IMR-90 (cell line): Measurements from ENCODE around the gene GSTM1. TPM values are rescaled to one million over a fixed set of nuclear protein-coding genes. Genes with fewer than 3 reads are reported as not detected.

ENCODE experiments used
- ATAC-seq: fragments of 200-7000 bp; cut with Tn5 transposase; 2 replicates; pipeline ENCODE4 v1.9.1; 2020; ENCODE audit warnings: low read depth, mild to moderate bottlenecking, moderate library complexity
- BruUV-seq: library from RNA; stranded (reverse); fragments of 400-500 nt; replicated peaks from 2 replicates; lab custom pipeline; 2021; lab: Mats Ljungman, UMichigan
- CTCF ChIA-PET: fragments of 300-600 bp; formaldehyde crosslinking; extraction: SDS; loops from one replicate; lab custom pipeline; 2021; ENCODE audit warnings: antibody characterized with exemption; lab: Yijun Ruan, JAX
- POLR2A ChIA-PET: fragments of 300-600 bp; sonication (Branson Sonifier 250); formaldehyde crosslinking; loops from one replicate; lab custom pipeline; 2022; ENCODE audit warnings: antibody characterized with exemption; ENCODE audit not compliant: unreplicated experiment; lab: Charles Lee
- DNase-seq: peaks from one replicate; pipeline ENCODE4 v3.0.0; 2013
- H2AFZ ChIP-seq: replicated peaks from 2 replicates; pipeline ENCODE3; 2013; ENCODE audit warnings: low read length, mild to moderate bottlenecking; ENCODE audit not compliant: poor library complexity
- H2AK5ac ChIP-seq: 2 replicates; pipeline ENCODE4 v1.6.1; 2013; ENCODE audit warnings: low read depth, low read length, inconsistent platforms
- H2AK9ac ChIP-seq: replicated peaks from 2 replicates; pipeline ENCODE3; 2013; ENCODE audit warnings: mild to moderate bottlenecking, low read depth, low read length, moderate library complexity; ENCODE audit not compliant: poor library complexity
- H2BK120ac ChIP-seq: 2 replicates; pipeline ENCODE4 v1.6.1; 2013; ENCODE audit warnings: low read depth, low read length, inconsistent platforms
- H2BK15ac ChIP-seq: 3 replicates; pipeline ENCODE4 v1.6.1; 2013; ENCODE audit warnings: low read depth, low read length, inconsistent platforms
- H2BK20ac ChIP-seq: 2 replicates; pipeline ENCODE4 v1.6.1; 2013; ENCODE audit warnings: low read depth, mild to moderate bottlenecking, inconsistent platforms, low read length, moderate library complexity
- H2BK5ac ChIP-seq: 2 replicates; pipeline ENCODE4 v1.6.1; 2013; ENCODE audit warnings: mild to moderate bottlenecking, low read depth, low read length, inconsistent platforms; ENCODE audit not compliant: poor library complexity, severe bottlenecking
- H3K14ac ChIP-seq: replicated peaks from 2 replicates; pipeline ENCODE4 v1.6.1; 2013; ENCODE audit warnings: low read depth, low read length, inconsistent platforms
- H3K18ac ChIP-seq: 2 replicates; pipeline ENCODE4 v1.6.1; 2013; ENCODE audit warnings: low read depth, low read length, control low read depth
- H3K23ac ChIP-seq: 2 replicates; pipeline ENCODE4 v1.6.1; 2013; ENCODE audit warnings: low read depth, low read length, inconsistent platforms
- H3K27ac ChIP-seq: 2 replicates; pipeline ENCODE4 v1.5.1; 2013; ENCODE audit warnings: mild to moderate bottlenecking, control low read depth, low read length; ENCODE audit not compliant: insufficient read depth
- H3K27me3 ChIP-seq: 2 replicates; pipeline ENCODE4 v1.6.1; 2013; ENCODE audit warnings: low read length; ENCODE audit not compliant: control insufficient read depth, insufficient read depth
- H3K36me3 ChIP-seq: 2 replicates; pipeline ENCODE4 v1.6.1; 2013; ENCODE audit warnings: low read length, mixed read lengths; ENCODE audit not compliant: control insufficient read depth, insufficient read depth
- H3K4ac ChIP-seq: 2 replicates; pipeline ENCODE4 v1.6.1; 2013; ENCODE audit warnings: low read depth, low read length, inconsistent platforms
- H3K4me1 ChIP-seq: 2 replicates; pipeline ENCODE4 v1.6.1; 2013; ENCODE audit warnings: low read length, mixed read lengths; ENCODE audit not compliant: control insufficient read depth, insufficient read depth
- H3K4me2 ChIP-seq: 2 replicates; pipeline ENCODE4 v1.6.1; 2013; ENCODE audit warnings: low read depth, mild to moderate bottlenecking, control low read depth, low read length, moderate library complexity
- H3K4me3 ChIP-seq: 2 replicates; pipeline ENCODE4 v1.5.1; 2013; ENCODE audit warnings: low read depth, mild to moderate bottlenecking, control low read depth, low read length, moderate library complexity; ENCODE audit not compliant: insufficient read depth
- H3K56ac ChIP-seq: 2 replicates; pipeline ENCODE4 v1.6.1; 2013; ENCODE audit warnings: low read length, inconsistent platforms; ENCODE audit not compliant: insufficient read depth; ENCODE audit errors: extremely low read depth
- H3K79me1 ChIP-seq, 2 experiments: 2 replicates each; pipeline ENCODE4 v1.6.1; 2013; ENCODE audit warnings: low read length in 2 of 2, inconsistent platforms in 1 of 2, low read depth in 1 of 2
- H3K9ac ChIP-seq: 2 replicates; pipeline ENCODE4 v1.6.1; 2013; ENCODE audit warnings: low read depth, low read length, control low read depth
- H3K9me1 ChIP-seq: 2 replicates; pipeline ENCODE4 v1.6.1; 2013; ENCODE audit warnings: low read length, inconsistent platforms; ENCODE audit not compliant: insufficient read depth
- H3K9me3 ChIP-seq: 2 replicates; pipeline ENCODE4 v1.6.1; 2013; ENCODE audit warnings: low read length; ENCODE audit not compliant: control insufficient read depth, insufficient read depth
- H4K20me1 ChIP-seq: 2 replicates; pipeline ENCODE4 v1.6.1; 2013; ENCODE audit warnings: low read length, inconsistent platforms; ENCODE audit not compliant: insufficient read depth
- H4K5ac ChIP-seq: 2 replicates; pipeline ENCODE4 v1.6.1; 2013; ENCODE audit warnings: mild to moderate bottlenecking, low read depth, low read length, control low read depth
- H4K8ac ChIP-seq, 2 experiments: 2 replicates each; pipeline ENCODE4 v1.6.1; 2013; ENCODE audit warnings: low read depth in 2 of 2, low read length in 2 of 2, control low read depth in 1 of 2, inconsistent platforms in 1 of 2
- H4K91ac ChIP-seq: 2 replicates; pipeline ENCODE4 v1.6.1; 2013; ENCODE audit warnings: low read depth, low read length, inconsistent platforms; ENCODE audit not compliant: insufficient read depth
- BHLHE40 ChIP-seq: fragments of 150-350 bp; IDR thresholded peaks from 2 replicates; pipeline ENCODE4 v1.6.1; 2016; ENCODE audit warnings: mild to moderate bottlenecking, low read depth, low read length
- CHD1 ChIP-seq: IDR thresholded peaks from 2 replicates; pipeline ENCODE4 v1.6.1; 2012; ENCODE audit warnings: low read depth, low read length, improper control_type of control experiment
- ELK1 ChIP-seq: fragments of 150-350 bp; IDR thresholded peaks from 2 replicates; pipeline ENCODE4 v1.6.1; 2016; ENCODE audit warnings: low read depth, mild to moderate bottlenecking, low read length, moderate library complexity, borderline replicate concordance
- MAFK ChIP-seq: IDR thresholded peaks from 2 replicates; pipeline ENCODE4 v1.6.1; 2012; ENCODE audit warnings: low read depth, low read length, improper control_type of control experiment
- MAZ ChIP-seq: IDR thresholded peaks from 2 replicates; pipeline ENCODE4 v1.6.1; 2012; ENCODE audit warnings: low read depth, mild to moderate bottlenecking, low read length, improper control_type of control experiment, moderate library complexity, borderline replicate concordance
- MXI1 ChIP-seq: IDR thresholded peaks from 2 replicates; pipeline ENCODE4 v1.6.1; 2012; ENCODE audit warnings: low read depth, mild to moderate bottlenecking, low read length, moderate library complexity, borderline replicate concordance
- NFE2L2 ChIP-seq: fragments of 150-350 bp; IDR thresholded peaks from 2 replicates; pipeline ENCODE4 v1.6.1; 2016; ENCODE audit warnings: low read depth, mild to moderate bottlenecking, low read length
- RAD21 ChIP-seq: IDR thresholded peaks from 2 replicates; pipeline ENCODE4 v1.6.1; 2012; ENCODE audit warnings: low read length, improper control_type of control experiment
- SMC3 ChIP-seq: fragments of 150-350 bp; IDR thresholded peaks from 2 replicates; pipeline ENCODE4 v1.6.1; 2016; ENCODE audit warnings: low read depth, mild to moderate bottlenecking, antibody characterized with exemption, low read length, moderate library complexity
- WGBS, 2 experiments: methylation state at CpG; one replicate each; pipeline versions ENCODE4 v1.1.5 to v1.1.7; 2013; ENCODE audit warnings: missing lambda C conversion rate in 2 of 2; ENCODE audit not compliant: insufficient read length in 1 of 2; ENCODE audit errors: extremely low coverage in 2 of 2; 5-methylcytosine and 5-hydroxymethylcytosine counted together
- dilution Hi-C: fragments of 300-500 bp; cut with HindIII; formaldehyde crosslinking; loops from one replicate; pipeline ENCODE4 v1.14.3; 2018; ENCODE audit warnings: low sequenced_read_pairs; ENCODE audit not compliant: unreplicated experiment
- in situ Hi-C: fragments of 300-500 bp; cut with MboI; formaldehyde crosslinking; loops from 3 replicates; pipeline ENCODE4 v1.14.3; 2019; ENCODE audit warnings: low sequenced_read_pairs, inconsistent platforms, mixed read lengths
- intact Hi-C: fragments of 100-400 bp; cut with micrococcal nuclease; formaldehyde crosslinking; loops from 2 replicates; pipeline ENCODE4 v1.10.0; 2022
- polyA plus RNA-seq, 3 experiments: library from polyadenylated mRNA; depleted of rRNA; stranded (reverse); fragments of >200 nt; gene quantifications; 2 replicates each; pipeline ENCODE4 v1.2.3, GENCODE V29; 2012; ENCODE audit warnings: low replicate concordance in 1 of 3
- total RNA-seq: library from RNA; depleted of rRNA; stranded (reverse); fragments of >200 nt; gene quantifications from 2 replicates; pipeline ENCODE4 v1.2.3, GENCODE V29; 2012

GSTM1 gene
- total and polyA plus RNA-seq, 2 of the 4 experiments (the other 2 are of a cell fraction), result not detected

- no peak for DNase-seq
- Histone ChIP-seq H3K4me2 (no peak overlapping the region), H2BK20ac (no peak overlapping the region), H3K36me3 (0 out of 2 replicates have a peak, but pooled peaks cover 1% of the 10 kb centered on the region), H4K5ac (no peak overlapping the region), H2BK15ac (no peak overlapping the region), H2BK5ac (no peak overlapping the region), H3K27ac (no peak overlapping the region), H3K9me1 (peaks cover 2% of the 10 kb centered on the region; the same call in 1 of the 2 replicates), H3K79me1 (peaks cover 0 to 10% of the 10 kb centered on the region in 2 experiments; a peak in 3 of 4 replicates), H3K18ac (no peak overlapping the region), H3K23ac (no peak overlapping the region), H3K4me1 (peaks cover 2% of the 10 kb centered on the region), H3K9ac (no peak overlapping the region), H2AFZ (no peak overlapping the region), H3K4me3 (no peak overlapping the region), H3K14ac (no peak overlapping the region), H2AK9ac (no peak overlapping the region), H4K8ac (no peak overlapping the region), H4K91ac (no peak overlapping the region), H3K27me3 (0 out of 2 replicates have a peak, but pooled peaks cover 3% of the 10 kb centered on the region), H3K4ac (no peak overlapping the region), H3K9me3 (no peaks in the 10 kb centered on the region), H4K20me1 (no peaks in the 10 kb centered on the region), H2BK120ac (no peak overlapping the region), H2AK5ac (no peak overlapping the region), H3K56ac (no peak overlapping the region)
- in situ Hi-C loops, result no loop called here
- ATAC-seq, result no peak
- ChIA-PET CTCF (interaction anchor here (1.0 kb wide), 1 partner anchor 331 kb away, joined by 3 read pairs; the partner anchor contains the start of gene AHCYL1), POLR2A (interaction anchor here (0.7 kb wide), 1 partner anchor 331 kb away, joined by 3 read pairs; the partner anchor contains the start of gene AHCYL1)
- intact Hi-C loops, result no loop called here
- no peak for TF ChIP-seq NFE2L2
- no peak for TF ChIP-seq ELK1
- no peak for TF ChIP-seq CHD1
- TF ChIP-seq MAFK, result no peak
- no peak for TF ChIP-seq RAD21
- no peak for TF ChIP-seq SMC3
- TF ChIP-seq MAZ, result no peak
- no peak for TF ChIP-seq BHLHE40
- no peak for TF ChIP-seq MXI1
- no TSS peak for BruUV-seq
- dilution Hi-C loops, result no loop called here
- no CpG with 5 or more reads among the region's 2 CpGs for WGBS, 2 experiments
Observed at GRCh38 chr1:109653306-109653705, 34.3 kb upstream of the GSTM1 start.
